H9 (cell line): ENCODE results near the gene NEGR1. TPM values are rescaled to one million over a fixed set of nuclear protein-coding genes. Genes with fewer than 3 reads are reported as not detected.
A peak's percentile ranks its signal among the peaks of the same experiment; 100 is the strongest.

Experiments
- DNase-seq: peaks from one replicate; pipeline ENCODE4 v3.0.0-alpha.2; 2017
- H2AFZ ChIP-seq: one replicate; pipeline ENCODE4 v1.6.1; 2013; ENCODE audit warnings: mild to moderate bottlenecking, low read length, control low read depth, moderate library complexity
- H2AK5ac ChIP-seq: 2 replicates; pipeline ENCODE4 v1.6.1; 2013; ENCODE audit warnings: low read length, control low read depth, mixed read lengths; ENCODE audit not compliant: insufficient read length
- H2BK120ac ChIP-seq: one replicate; pipeline ENCODE4 v1.6.1; 2013; ENCODE audit warnings: low read depth, mild to moderate bottlenecking, low read length, control low read depth, inconsistent platforms; ENCODE audit not compliant: poor library complexity, severe bottlenecking
- H2BK12ac ChIP-seq: 2 replicates; pipeline ENCODE4 v1.6.1; 2013; ENCODE audit warnings: low read length, control low read depth, mixed read lengths, low read depth; ENCODE audit not compliant: insufficient read length
- H2BK15ac ChIP-seq: 2 replicates; pipeline ENCODE4 v1.6.1; 2013; ENCODE audit warnings: low read depth, low read length, control low read depth
- H2BK20ac ChIP-seq: one replicate; pipeline ENCODE4 v1.6.1; 2013; ENCODE audit warnings: low read depth, mild to moderate bottlenecking, low read length, control low read depth, inconsistent platforms; ENCODE audit not compliant: poor library complexity, severe bottlenecking
- H2BK5ac ChIP-seq: 2 replicates; pipeline ENCODE4 v1.6.1; 2013; ENCODE audit warnings: low read length, control low read depth, mixed read lengths; ENCODE audit not compliant: insufficient read length
- H3K14ac ChIP-seq: 2 replicates; pipeline ENCODE4 v1.6.1; 2013; ENCODE audit warnings: low read length, control low read depth; ENCODE audit not compliant: insufficient read depth
- H3K18ac ChIP-seq: 2 replicates; pipeline ENCODE4 v1.6.1; 2013; ENCODE audit warnings: low read depth, mild to moderate bottlenecking, mixed read lengths, low read length, control low read depth; ENCODE audit not compliant: insufficient read length
- H3K23ac ChIP-seq: 2 replicates; pipeline ENCODE4 v1.6.1; 2013; ENCODE audit warnings: low read length, control low read depth, mixed read lengths, low read depth; ENCODE audit not compliant: insufficient read length
- H3K23me2 ChIP-seq: 2 replicates; pipeline ENCODE4 v1.6.1; 2013; ENCODE audit warnings: low read depth, mild to moderate bottlenecking, mixed read lengths, low read length, control low read depth; ENCODE audit not compliant: insufficient read length, poor library complexity, severe bottlenecking
- H3K27ac ChIP-seq: 2 replicates; pipeline ENCODE4 v1.5.1; 2013; ENCODE audit warnings: low read length, control low read depth, mixed read lengths, low read depth; ENCODE audit not compliant: insufficient read length
- H3K27me3 ChIP-seq: 2 replicates; pipeline ENCODE4 v1.6.1; 2013; ENCODE audit warnings: low read length, control low read depth, inconsistent platforms; ENCODE audit not compliant: insufficient read depth
- H3K4ac ChIP-seq: 2 replicates; pipeline ENCODE4 v1.6.1; 2013; ENCODE audit warnings: low read depth, mild to moderate bottlenecking, control low read depth, inconsistent platforms, low read length, moderate library complexity
- H3K4me1 ChIP-seq: 2 replicates; pipeline ENCODE4 v1.6.1; 2013; ENCODE audit warnings: low read length, control low read depth, inconsistent platforms; ENCODE audit not compliant: insufficient read depth
- H3K4me2 ChIP-seq: 2 replicates; pipeline ENCODE4 v1.6.1; 2013; ENCODE audit warnings: low read length, control low read depth, mixed read lengths; ENCODE audit not compliant: insufficient read length, insufficient read depth
- H3K56ac ChIP-seq: 2 replicates; pipeline ENCODE4 v1.6.1; 2013; ENCODE audit warnings: low read depth, mild to moderate bottlenecking, mixed read lengths, low read length, control low read depth; ENCODE audit not compliant: insufficient read length
- H3K79me1 ChIP-seq: 2 replicates; pipeline ENCODE4 v1.6.1; 2013; ENCODE audit warnings: low read depth, mild to moderate bottlenecking, moderate library complexity, low read length, control low read depth, inconsistent platforms; ENCODE audit not compliant: insufficient read depth, poor library complexity, severe bottlenecking
- H3K79me2 ChIP-seq: 2 replicates; pipeline ENCODE4 v1.6.1; 2013; ENCODE audit warnings: low read length, control low read depth, inconsistent platforms; ENCODE audit not compliant: insufficient read depth
- H3K9ac ChIP-seq: 2 replicates; pipeline ENCODE4 v1.6.1; 2013; ENCODE audit warnings: low read length, control low read depth, mixed read lengths; ENCODE audit not compliant: insufficient read length; ENCODE audit errors: extremely low read depth
- H3K9me3 ChIP-seq: one replicate; pipeline ENCODE4 v1.6.1; 2013; ENCODE audit warnings: low read depth, low read length, inconsistent platforms; ENCODE audit not compliant: control insufficient read depth
- H3T11ph ChIP-seq: one replicate; pipeline ENCODE4 v1.6.1; 2013; ENCODE audit warnings: mild to moderate bottlenecking, low read length, control low read depth, inconsistent platforms
- H4K20me1 ChIP-seq: one replicate; pipeline ENCODE4 v1.6.1; 2013; ENCODE audit not compliant: control insufficient read depth, insufficient read length, insufficient read depth
- H4K5ac ChIP-seq: 2 replicates; pipeline ENCODE4 v1.6.1; 2013; ENCODE audit warnings: low read depth, mild to moderate bottlenecking, mixed read lengths, low read length, control low read depth; ENCODE audit not compliant: insufficient read length
- H4K8ac ChIP-seq: replicated peaks from 2 replicates; pipeline ENCODE4 v1.6.1; 2013; ENCODE audit warnings: low read length, control low read depth, mixed read lengths, low read depth; ENCODE audit not compliant: insufficient read length
- H4K91ac ChIP-seq: 2 replicates; pipeline ENCODE4 v1.6.1; 2013; ENCODE audit warnings: low read depth, mild to moderate bottlenecking, moderate library complexity, mixed read lengths, low read length, control low read depth; ENCODE audit not compliant: insufficient read length
- H3K27ac Mint-ChIP-seq, 3 experiments: 2 replicates in 2 of 3; 3 replicates in 1 of 3; pipeline ENCODE4 v1.8.0; 2020 to 2021; ENCODE audit warnings: mixed read lengths in 3 of 3, mild to moderate bottlenecking in 1 of 3, moderate library complexity in 1 of 3
- H3K27me3 Mint-ChIP-seq: 2 replicates; pipeline ENCODE4 v1.8.0; 2021; ENCODE audit warnings: low read depth, mild to moderate bottlenecking, moderate library complexity, mixed read lengths
- H3K36me3 Mint-ChIP-seq, 3 experiments: 2 replicates in 2 of 3; 3 replicates in 1 of 3; pipeline ENCODE4 v1.8.0; 2020 to 2021; ENCODE audit warnings: low read depth in 3 of 3, mixed read lengths in 3 of 3; ENCODE audit not compliant: insufficient read depth in 1 of 3
- H3K4me1 Mint-ChIP-seq, 2 experiments: 2 replicates each; pipeline ENCODE4 v1.8.0; 2020; ENCODE audit warnings: mixed read lengths in 2 of 2
- H3K4me3 Mint-ChIP-seq, 2 experiments: 2 replicates in 1 of 2; 3 replicates in 1 of 2; pipeline ENCODE4 v1.8.0; 2020 to 2021; ENCODE audit warnings: mild to moderate bottlenecking in 2 of 2, mixed read lengths in 2 of 2, moderate library complexity in 1 of 2
- H3K9me3 Mint-ChIP-seq, 2 experiments: 2 replicates in 1 of 2; 3 replicates in 1 of 2; pipeline ENCODE4 v1.8.0; 2020; ENCODE audit warnings: mild to moderate bottlenecking in 2 of 2, mixed read lengths in 2 of 2, moderate library complexity in 1 of 2
- WGBS: extraction: QIAGEN DNeasy Blood & Tissue Kit; methylation state at CpG from one replicate; pipeline ENCODE4 v1.1.7; 2013; ENCODE audit warnings: missing lambda C conversion rate, low lambda C conversion rate, mixed read lengths; ENCODE audit not compliant: insufficient read length; ENCODE audit errors: extremely low coverage; 5-methylcytosine and 5-hydroxymethylcytosine counted together
- total RNA-seq: library from RNA; stranded (reverse); gene quantifications from 2 replicates; pipeline ENCODE4 v1.2.1, GENCODE V29; 2021
- TF ChIP-seq, protein P1 (sequence below): fragments of 200-600 bp; sonication (generic); conservative IDR thresholded peaks from 3 replicates; pipeline ENCODE4 v1.8.0; 2021; ENCODE audit warnings: antibody characterized with exemption, mild to moderate bottlenecking

The NEGR1 gene
- total RNA-seq, 1 experiment from 2014 or later, result 0.13 TPM

DNA sequence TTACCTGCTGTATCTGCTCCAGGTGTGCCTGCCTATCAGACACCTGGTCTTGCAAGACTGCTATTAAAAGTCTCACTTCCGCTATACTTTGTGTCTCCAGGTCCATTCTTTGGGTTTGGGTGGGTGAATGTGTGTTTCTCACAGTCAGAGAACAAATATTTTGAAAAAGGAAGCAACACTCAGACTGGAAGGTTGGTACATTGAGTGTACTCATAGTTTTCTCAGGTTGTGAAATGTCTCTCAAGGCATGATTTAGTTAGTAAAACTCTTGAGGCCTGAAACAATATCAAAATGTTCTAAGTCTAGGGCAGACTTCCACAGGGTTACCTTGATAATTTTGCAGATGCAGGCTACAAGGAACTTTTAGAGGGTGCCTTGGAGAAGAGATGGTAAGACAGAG lies 771.6 kb downstream of the NEGR1 start:
- peaks cover 0 to 21% (median 0%) of the 10 kb centered on the region in 3 experiments; a peak in 3 of 7 replicates for H3K36me3 Mint-ChIP-seq

More for the DNA sequence above, 771.6 kb downstream of the NEGR1 start:
- H3K4me2 ChIP-seq, result no peak overlapping the region
- H3K27me3 ChIP-seq, result no peaks in the 10 kb centered on the region
- no peak overlapping the region for H2BK20ac ChIP-seq
- no peaks in the 10 kb centered on the region for H3K79me1 ChIP-seq
- WGBS, result no CpG with 5 or more reads among the region's 1 CpG
- H2BK5ac ChIP-seq, result no peak overlapping the region
- H3K56ac ChIP-seq, result no peak overlapping the region
- no peaks in the 10 kb centered on the region for H3K27me3 Mint-ChIP-seq
- no peak overlapping the region for H4K91ac ChIP-seq
- H3T11ph ChIP-seq, result no peak overlapping the region
- no peaks in the 10 kb centered on the region for H3K4me1 Mint-ChIP-seq
- H3K27ac ChIP-seq, result no peak overlapping the region
- no peak overlapping the region for H3K4me3 Mint-ChIP-seq
- no peaks in the 10 kb centered on the region for H3K4me1 ChIP-seq
- no peak overlapping the region for H4K5ac ChIP-seq
- DNase-seq, result no peak
- no peaks in the 10 kb centered on the region for H3K9me3 ChIP-seq
- TF ChIP-seq, protein P1, sequence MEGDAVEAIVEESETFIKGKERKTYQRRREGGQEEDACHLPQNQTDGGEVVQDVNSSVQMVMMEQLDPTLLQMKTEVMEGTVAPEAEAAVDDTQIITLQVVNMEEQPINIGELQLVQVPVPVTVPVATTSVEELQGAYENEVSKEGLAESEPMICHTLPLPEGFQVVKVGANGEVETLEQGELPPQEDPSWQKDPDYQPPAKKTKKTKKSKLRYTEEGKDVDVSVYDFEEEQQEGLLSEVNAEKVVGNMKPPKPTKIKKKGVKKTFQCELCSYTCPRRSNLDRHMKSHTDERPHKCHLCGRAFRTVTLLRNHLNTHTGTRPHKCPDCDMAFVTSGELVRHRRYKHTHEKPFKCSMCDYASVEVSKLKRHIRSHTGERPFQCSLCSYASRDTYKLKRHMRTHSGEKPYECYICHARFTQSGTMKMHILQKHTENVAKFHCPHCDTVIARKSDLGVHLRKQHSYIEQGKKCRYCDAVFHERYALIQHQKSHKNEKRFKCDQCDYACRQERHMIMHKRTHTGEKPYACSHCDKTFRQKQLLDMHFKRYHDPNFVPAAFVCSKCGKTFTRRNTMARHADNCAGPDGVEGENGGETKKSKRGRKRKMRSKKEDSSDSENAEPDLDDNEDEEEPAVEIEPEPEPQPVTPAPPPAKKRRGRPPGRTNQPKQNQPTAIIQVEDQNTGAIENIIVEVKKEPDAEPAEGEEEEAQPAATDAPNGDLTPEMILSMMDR, result no peak
- no peak overlapping the region for H3K14ac ChIP-seq
- no peak overlapping the region; a peak in 1 of 7 replicates for H3K27ac Mint-ChIP-seq
- no peak overlapping the region for H3K23ac ChIP-seq
- H2AK5ac ChIP-seq, result no peak overlapping the region
- H3K79me2 ChIP-seq, result no peaks in the 10 kb centered on the region
- H3K18ac ChIP-seq, result no peak overlapping the region
- H3K9ac ChIP-seq, result no peak overlapping the region
- no peak overlapping the region for H3K4ac ChIP-seq
- H3K9me3 Mint-ChIP-seq, result peaks cover 8 to 16% of the 10 kb centered on the region in 2 experiments
- H4K8ac ChIP-seq, result no peak overlapping the region
- H2BK15ac ChIP-seq, result no peak overlapping the region
- H2AFZ ChIP-seq, result no peak overlapping the region
- no peaks in the 10 kb centered on the region for H4K20me1 ChIP-seq
- H3K23me2 ChIP-seq, result no peaks in the 10 kb centered on the region
- peak overlapping the region; percentile 1 for H2BK120ac ChIP-seq
- no peak overlapping the region for H2BK12ac ChIP-seq
